BLaER1 (cell line): ENCODE data around the gene C1orf52.

Experiments
- H3K27ac ChIP-seq: shearing (Covaris generic); formaldehyde crosslinking; 2 replicates; pipeline ENCODE4 v1.8.1; 2022
- H3K27me3 ChIP-seq: shearing (Covaris generic); formaldehyde crosslinking; 2 replicates; pipeline ENCODE4 v1.8.1; 2022
- H3K36me3 ChIP-seq: shearing (Covaris generic); formaldehyde crosslinking; 2 replicates; pipeline ENCODE4 v1.8.1; 2022
- H3K4me1 ChIP-seq: shearing (Covaris generic); formaldehyde crosslinking; 2 replicates; pipeline ENCODE4 v1.8.1; 2022
- H3K4me2 ChIP-seq: shearing (Covaris generic); formaldehyde crosslinking; 2 replicates; pipeline ENCODE4 v1.8.1; 2022
- H3K4me3 ChIP-seq: shearing (Covaris generic); formaldehyde crosslinking; 2 replicates; pipeline ENCODE4 v1.8.1; 2022
- H3K9ac ChIP-seq: shearing (Covaris generic); formaldehyde crosslinking; 2 replicates; pipeline ENCODE4 v1.8.1; 2022
- H3K9me3 ChIP-seq: shearing (Covaris generic); formaldehyde crosslinking; 2 replicates; pipeline ENCODE4 v1.8.1; 2022
- H4K20me1 ChIP-seq: shearing (Covaris generic); formaldehyde crosslinking; 2 replicates; pipeline ENCODE4 v1.8.1; 2022
- Cebpa-rat ChIP-seq: shearing (Covaris generic); IDR thresholded peaks from 2 replicates; pipeline ENCODE4 v1.8.1; 2022

Gene C1orf52

DNA sequence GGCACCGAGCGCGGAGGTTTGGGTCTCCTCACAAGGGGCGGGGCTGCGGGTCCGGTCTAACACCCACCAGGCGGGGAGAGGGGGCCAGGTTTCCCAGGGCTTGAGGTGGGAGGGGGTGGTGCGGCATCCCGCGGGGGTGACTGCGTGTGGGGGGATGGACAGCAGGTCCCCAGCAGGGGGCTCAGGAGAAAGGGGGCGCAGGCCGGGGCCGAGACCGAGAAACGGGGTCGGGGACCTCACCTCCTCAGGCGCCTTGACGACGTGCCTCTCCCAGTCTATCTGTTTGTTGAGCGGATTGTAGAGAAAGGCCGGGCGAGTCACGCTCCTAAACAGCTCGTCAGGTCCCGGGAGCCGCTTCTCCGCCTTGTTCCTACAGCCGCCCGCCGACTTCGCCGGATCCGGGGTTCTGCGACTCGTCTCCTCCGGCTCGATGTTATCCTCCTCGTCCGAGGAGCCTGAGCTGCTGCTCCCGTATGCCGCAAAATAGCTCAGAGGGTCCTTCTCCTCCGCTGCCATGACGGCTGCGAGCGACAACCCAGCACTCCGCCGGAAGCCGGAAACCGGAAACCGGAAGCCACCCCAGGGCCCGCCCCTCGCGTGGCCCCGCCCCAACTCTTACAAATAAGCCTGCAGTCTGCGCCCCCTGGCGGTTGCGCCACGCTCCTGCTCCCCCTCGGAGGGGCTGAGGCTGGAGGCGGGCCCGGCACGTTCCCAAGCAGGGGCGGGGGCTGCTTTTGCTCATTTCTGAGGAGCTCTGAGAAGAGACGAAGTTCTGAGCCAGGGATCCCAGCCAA, at the start of gene C1orf52:
Gene C1orf52 (minus strand): TSS at position 545 of the 794 bp plus-strand sequence. CDS start 29 bp downstream, at position 516.
- Histone ChIP-seq H3K36me3 (peaks cover 60% of the 10 kb centered on the region), H4K20me1 (peaks cover 48% of the 10 kb centered on the region), H3K27me3 (no peaks in the 10 kb centered on the region), H3K27ac (peak within 1 kb of the TSS; percentile 80), H3K4me2 (peak within 1 kb of the TSS; percentile 98), H3K9me3 (peaks cover 13% of the 10 kb centered on the region; the same call in 1 of the 2 replicates), H3K4me3 (peak within 1 kb of the TSS; percentile 97), H3K4me1 (peaks cover 29% of the 10 kb centered on the region), H3K9ac (peak within 1 kb of the TSS; percentile 92)
- no peak for TF ChIP-seq Cebpa-rat

DNA sequence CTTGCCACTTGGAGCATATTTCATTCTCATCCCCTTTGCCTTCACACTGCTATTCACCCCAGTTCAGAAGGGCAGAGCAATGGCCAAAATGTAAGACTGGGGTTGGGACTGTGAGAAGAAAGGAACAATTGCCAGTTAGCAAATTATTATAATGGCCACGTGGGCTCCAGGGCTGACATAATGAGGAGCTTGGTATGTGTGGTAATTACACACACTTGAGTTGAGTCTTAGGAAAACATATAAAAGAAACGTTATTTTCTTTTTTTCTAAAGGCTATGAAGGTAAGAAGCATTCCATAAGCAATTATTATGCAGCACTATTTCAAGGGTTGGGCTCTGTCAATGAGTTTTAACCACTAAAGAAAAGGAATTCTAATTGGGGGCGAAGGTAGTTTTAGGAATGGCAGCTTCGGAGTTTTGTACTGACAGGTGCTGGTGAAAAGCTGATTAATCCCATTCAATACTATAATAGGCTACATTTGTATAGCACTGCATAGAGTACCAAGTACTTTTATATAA, 49.4 kb upstream of the C1orf52 start:
- Histone ChIP-seq H3K4me2 (no peak overlapping the region), H3K27me3 (peaks cover 24% of the 10 kb centered on the region), H3K36me3 (no peaks in the 10 kb centered on the region), H3K9ac (no peak overlapping the region), H3K4me1 (peaks cover 28% of the 10 kb centered on the region), H3K9me3 (no peaks in the 10 kb centered on the region), H3K27ac (no peak overlapping the region), H3K4me3 (no peak overlapping the region), H4K20me1 (0 out of 2 replicates have a peak, but pooled peaks cover 5% of the 10 kb centered on the region)
- TF ChIP-seq Cebpa-rat: no peak

DNA sequence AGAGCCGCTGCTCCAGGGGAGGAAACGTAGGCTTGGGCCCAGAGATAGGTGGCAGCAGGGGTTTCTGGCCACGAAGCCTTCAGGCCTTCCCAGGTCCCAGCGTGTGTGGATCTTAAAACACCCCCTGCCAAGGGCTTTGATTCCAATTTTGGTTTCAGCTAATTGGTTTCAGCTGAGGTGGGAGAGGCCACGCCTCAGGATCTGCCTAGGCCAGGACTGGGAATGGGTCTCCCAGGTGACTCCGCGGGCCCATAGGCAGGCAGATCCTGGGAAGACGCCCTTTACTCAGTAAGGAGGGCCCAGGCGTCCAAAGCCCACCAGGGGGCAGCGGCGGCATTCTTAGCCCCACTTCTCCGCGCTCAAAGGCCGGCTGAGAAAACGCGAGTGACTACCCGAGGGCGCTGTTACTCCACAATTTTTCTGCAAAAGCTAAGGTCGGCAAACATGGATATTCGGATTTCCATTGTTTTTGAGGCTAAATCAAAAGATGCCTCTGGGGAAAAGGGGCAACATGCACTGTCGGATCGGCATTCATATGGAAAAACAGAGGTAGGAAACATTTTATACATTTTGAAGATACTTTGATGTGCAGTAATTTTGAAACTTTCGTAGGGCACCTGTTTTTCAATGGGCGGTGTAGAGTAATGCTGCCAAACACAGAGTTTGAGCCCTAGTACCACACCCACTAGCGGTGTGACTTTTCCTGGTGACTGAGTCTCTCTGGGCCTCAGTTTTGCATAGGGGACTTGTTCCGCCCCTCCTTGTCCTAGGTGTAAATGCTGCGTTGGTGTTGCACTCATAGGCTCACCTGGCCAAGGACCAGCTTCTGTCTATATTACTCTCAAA, 48.7 kb upstream of the C1orf52 start:
- TF ChIP-seq Cebpa-rat: no peak
- Histone ChIP-seq H3K4me2 (no peak overlapping the region), H3K9me3 (no peaks in the 10 kb centered on the region), H3K36me3 (no peaks in the 10 kb centered on the region), H3K4me3 (no peak overlapping the region), H3K27me3 (peaks cover 17% of the 10 kb centered on the region), H3K4me1 (peaks cover 25% of the 10 kb centered on the region), H3K27ac (no peak overlapping the region), H3K9ac (no peak overlapping the region), H4K20me1 (0 out of 2 replicates have a peak, but pooled peaks cover 5% of the 10 kb centered on the region)

DNA sequence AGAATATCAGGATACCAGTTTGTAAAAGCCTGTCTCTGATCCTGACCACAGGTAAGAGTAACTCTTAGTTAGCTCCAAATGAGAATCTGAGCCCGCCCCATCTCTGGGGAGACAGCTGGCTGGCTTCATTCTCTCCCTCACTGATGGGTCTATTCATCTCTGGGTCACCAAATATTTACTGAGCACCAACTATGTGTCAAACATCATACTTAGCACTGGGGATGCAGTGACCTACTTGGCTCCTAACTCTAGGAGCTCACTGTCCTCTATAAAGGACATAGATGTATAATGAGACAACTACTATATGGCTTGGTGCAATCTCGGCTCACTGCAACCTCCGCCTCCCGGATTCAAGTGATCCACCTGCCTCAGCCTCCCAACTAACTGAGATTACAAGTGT, 46.8 kb upstream of the C1orf52 start:
- no peaks in the 10 kb centered on the region for H4K20me1 ChIP-seq
- no peak overlapping the region for H3K9ac ChIP-seq
- H3K4me2 ChIP-seq: no peak overlapping the region
- no peak overlapping the region for H3K4me3 ChIP-seq
- peaks cover 16% of the 10 kb centered on the region; the same call in 1 of the 2 replicates for H3K27me3 ChIP-seq
- TF ChIP-seq Cebpa-rat: no peak
- H3K4me1 ChIP-seq: peaks cover 12% of the 10 kb centered on the region
- H3K36me3 ChIP-seq: no peaks in the 10 kb centered on the region
- H3K27ac ChIP-seq: no peak overlapping the region
- no peaks in the 10 kb centered on the region for H3K9me3 ChIP-seq

DNA sequence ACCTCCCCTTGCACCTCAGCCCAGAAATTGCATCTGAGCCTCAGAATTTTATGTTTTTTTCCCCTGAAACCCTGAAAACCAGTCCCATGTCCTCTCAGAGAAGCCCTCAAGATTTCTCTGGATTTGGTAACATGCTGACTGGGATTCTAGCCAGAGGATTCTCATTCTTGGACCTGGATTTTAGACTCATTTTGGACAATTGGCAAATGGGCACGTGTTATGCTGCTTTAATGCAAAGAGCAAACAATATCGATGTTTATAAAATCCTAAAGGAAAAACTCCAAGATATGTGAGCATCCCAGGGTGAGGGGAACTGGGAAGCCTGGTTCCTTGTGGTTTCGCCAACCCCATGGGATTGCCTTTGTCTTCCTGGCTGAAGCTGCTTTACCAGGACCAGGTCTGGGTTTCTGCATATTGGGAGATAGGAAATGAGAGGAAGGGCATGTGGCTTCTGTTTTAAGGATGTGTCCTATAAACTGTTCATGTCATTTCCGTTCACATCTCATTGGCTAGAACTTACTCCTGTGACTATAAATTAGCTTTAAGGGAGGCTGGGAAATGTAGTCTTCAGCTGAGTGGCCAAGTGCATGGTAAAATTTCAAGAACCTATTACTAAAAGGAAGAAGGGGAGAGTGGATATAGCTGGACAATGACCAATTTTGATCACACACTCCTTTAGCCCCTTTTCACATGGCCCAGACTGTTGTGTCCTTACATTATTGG, 44.1 kb upstream of the C1orf52 start:
- H3K36me3 ChIP-seq: no peaks in the 10 kb centered on the region
- no peak overlapping the region for H3K9ac ChIP-seq
- no peak for TF ChIP-seq Cebpa-rat
- H3K27ac ChIP-seq: no peak overlapping the region
- peaks cover 2% of the 10 kb centered on the region; the same call in 1 of the 2 replicates for H3K27me3 ChIP-seq
- no peaks in the 10 kb centered on the region for H3K9me3 ChIP-seq
- H3K4me3 ChIP-seq: no peak overlapping the region
- no peaks in the 10 kb centered on the region for H4K20me1 ChIP-seq
- peaks cover 22% of the 10 kb centered on the region for H3K4me1 ChIP-seq
- H3K4me2 ChIP-seq: 0 out of 2 replicates have a peak overlapping the region, but pooled peaks have one; percentile 9

DNA sequence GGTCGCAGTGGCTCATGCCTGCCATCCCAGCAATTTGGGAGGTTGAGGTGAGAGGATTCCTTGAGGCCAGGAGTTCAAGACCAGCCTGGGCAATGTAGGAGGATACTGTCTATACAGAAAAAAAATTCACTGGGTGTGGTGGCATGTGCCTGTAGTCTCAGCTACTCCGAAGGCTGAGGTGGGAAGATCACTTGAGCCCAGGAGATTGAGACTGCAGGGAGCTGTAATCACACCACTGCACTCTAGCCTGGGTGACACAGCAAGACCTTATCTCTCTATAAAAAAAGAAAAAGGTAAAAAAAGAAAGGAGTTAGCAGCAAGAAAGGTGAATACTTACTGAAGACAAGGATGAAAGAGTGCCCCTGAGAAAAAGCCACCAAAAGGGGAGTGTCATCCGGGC, 40.7 kb upstream of the C1orf52 start:
- TF ChIP-seq Cebpa-rat: no peak
- Histone ChIP-seq H3K27me3 (no peaks in the 10 kb centered on the region), H3K9ac (no peak overlapping the region), H3K4me1 (peaks cover 39% of the 10 kb centered on the region), H3K4me3 (no peak overlapping the region), H3K4me2 (no peak overlapping the region), H3K36me3 (no peaks in the 10 kb centered on the region), H3K27ac (no peak overlapping the region), H3K9me3 (no peaks in the 10 kb centered on the region), H4K20me1 (no peaks in the 10 kb centered on the region)

DNA sequence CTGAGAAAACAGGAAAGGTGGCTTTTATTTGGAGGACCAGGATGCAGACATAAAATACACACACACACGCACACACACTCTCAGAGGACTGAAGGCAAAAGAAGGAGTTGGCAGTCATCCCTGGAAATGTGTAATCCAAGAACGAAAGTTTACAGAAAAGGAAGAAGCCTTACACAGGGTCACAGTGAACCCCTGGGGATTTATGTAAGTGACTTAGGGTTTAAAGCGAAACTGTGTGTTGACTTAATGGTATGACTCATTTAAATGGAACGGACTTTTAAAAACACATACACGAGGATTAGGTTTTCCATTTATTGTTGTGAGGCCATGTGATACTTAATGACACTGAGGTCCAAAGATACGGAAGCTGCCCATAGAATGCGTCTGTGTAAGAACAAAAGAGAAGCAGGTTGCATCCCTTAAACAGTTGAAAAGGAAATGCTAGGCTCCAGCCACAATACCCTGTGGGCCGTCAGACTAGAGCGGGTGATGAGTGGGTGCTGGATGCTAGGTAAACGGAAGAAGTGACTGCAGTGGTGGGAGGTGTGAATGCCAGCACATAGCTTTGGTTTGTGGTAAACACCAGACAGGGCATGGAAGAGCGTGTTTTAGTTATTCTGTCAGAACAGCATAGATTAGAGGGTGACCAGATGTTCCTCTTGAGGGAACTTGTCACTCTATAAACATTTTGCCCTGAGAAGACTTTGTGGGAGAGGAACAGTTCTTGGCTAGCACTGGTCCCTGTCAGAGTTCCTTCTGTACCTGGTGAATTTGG, 38.6 kb upstream of the C1orf52 start:
- no peak for TF ChIP-seq Cebpa-rat
- peak overlapping the region; percentile 0; the same call in 1 of the 2 replicates for H3K4me3 ChIP-seq
- peak overlapping the region; percentile 72 for H3K4me2 ChIP-seq
- no peak overlapping the region for H3K27ac ChIP-seq
- H3K4me1 ChIP-seq: peaks cover 28% of the 10 kb centered on the region
- no peak overlapping the region for H3K9ac ChIP-seq
- H3K9me3 ChIP-seq: no peaks in the 10 kb centered on the region
- no peaks in the 10 kb centered on the region for H4K20me1 ChIP-seq
- no peaks in the 10 kb centered on the region for H3K36me3 ChIP-seq
- no peaks in the 10 kb centered on the region for H3K27me3 ChIP-seq

DNA sequence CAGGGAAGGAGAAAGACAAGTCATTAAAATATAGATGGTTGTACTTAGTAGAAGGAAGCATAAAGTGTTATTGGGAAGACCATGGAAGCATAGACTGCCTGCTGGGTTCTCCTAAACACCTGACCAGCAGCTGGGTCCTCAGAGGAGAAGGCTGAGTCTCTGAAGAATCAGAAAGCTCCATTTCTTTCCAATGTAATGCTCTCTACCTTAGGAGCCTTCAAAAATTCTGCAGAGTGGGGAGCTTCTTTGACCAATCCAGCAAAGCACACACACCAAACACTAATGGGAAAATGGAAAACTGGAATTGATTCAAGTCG, 38.0 kb upstream of the C1orf52 start:
- H3K4me2 ChIP-seq: peak overlapping the region; percentile 72

DNA sequence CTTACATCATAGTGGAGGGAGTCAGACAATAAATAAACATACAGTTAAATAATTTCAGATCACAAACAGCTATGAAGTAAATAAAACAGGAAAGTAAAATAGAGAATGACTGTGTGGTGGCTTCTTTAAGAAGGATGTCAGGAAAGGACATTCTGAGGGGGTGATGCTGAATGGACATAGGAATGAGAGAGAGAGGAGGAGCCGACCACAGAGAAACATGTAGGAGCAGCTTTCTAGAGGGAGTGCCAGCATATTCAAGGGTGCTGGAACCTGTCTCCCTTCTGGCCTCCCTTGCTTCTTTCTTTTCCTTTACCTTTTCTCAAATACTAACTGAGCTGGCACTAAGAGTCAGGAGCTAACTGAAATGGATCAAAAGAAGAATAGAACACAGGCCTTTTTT, 37.5 kb upstream of the C1orf52 start:
- Histone ChIP-seq H3K4me2 (peak overlapping the region; percentile 72; the same call in 1 of the 2 replicates), H3K36me3 (no peaks in the 10 kb centered on the region), H3K9me3 (no peaks in the 10 kb centered on the region), H3K4me1 (peaks cover 28% of the 10 kb centered on the region), H3K27me3 (no peaks in the 10 kb centered on the region), H4K20me1 (no peaks in the 10 kb centered on the region), H3K4me3 (no peak overlapping the region), H3K27ac (no peak overlapping the region), H3K9ac (no peak overlapping the region)
- TF ChIP-seq Cebpa-rat: no peak

More for the DNA sequence above, 38.0 kb upstream of the C1orf52 start:
- H3K4me1 ChIP-seq: peaks cover 28% of the 10 kb centered on the region
- no peak overlapping the region for H3K9ac ChIP-seq
- no peaks in the 10 kb centered on the region for H3K36me3 ChIP-seq
- no peaks in the 10 kb centered on the region for H3K9me3 ChIP-seq
- H3K27me3 ChIP-seq: no peaks in the 10 kb centered on the region
- no peak overlapping the region for H3K4me3 ChIP-seq
- no peaks in the 10 kb centered on the region for H4K20me1 ChIP-seq
- TF ChIP-seq Cebpa-rat: no peak
- H3K27ac ChIP-seq: no peak overlapping the region
